Epithelial cell of alveolus of lung (primary cell): ENCODE data around the gene PAK3. TPM values are rescaled to one million over a fixed set of nuclear protein-coding genes. Genes with fewer than 3 reads are reported as not detected.

Experiments
- total RNA-seq: library from RNA; depleted of rRNA; stranded (reverse); fragments of >200 nt; gene quantifications from 2 replicates; pipeline ENCODE4 v1.2.1, GENCODE V29; 2015

The PAK3 gene
- 0.32 and 0.52 TPM in 2 replicates for total RNA-seq

GRCh38 chrX:111095974-111096895, at the start of gene PAK3:
TSS of gene PAK3 (plus strand) at chrX:111096191. CDS start at chrX:111123104, 26,913 bp downstream.

GRCh38 chrX:111270339-111270738, 174.3 kb downstream of the PAK3 start, which contains the start of gene CAPN6:
TSS of gene CAPN6 (minus strand) at chrX:111270483. CDS start at chrX:111263936, 6,547 bp downstream.

Other genes starting within 250 kb of the PAK3 start
- gene CAPN6, start 174.3 kb downstream of the PAK3 start, total RNA-seq, result 0.13 TPM in 1 of 2 replicates, not detected in the other